Right cardiac atrium (tissue), 5 donors: ENCODE measurements around the gene MPZL3. TPM values are rescaled to one million over a fixed set of nuclear protein-coding genes. Genes with fewer than 3 reads are reported as not detected.

Source experiments
- ATAC-seq, 2 donors: fragments of 200-7000 bp; cut with Tn5 transposase; one replicate each; pipeline versions ENCODE4 v1.8.0 to v1.9.1; 2020; ENCODE audit warnings: moderate library complexity in 2 of 2, mild to moderate bottlenecking in 1 of 2
- DNase-seq, 3 donors: peaks; one replicate each; pipeline ENCODE4 v3.0.0-alpha.2; 2020
- H3K27ac ChIP-seq: one replicate; pipeline ENCODE4 v1.5.1; 2013; ENCODE audit warnings: mild to moderate bottlenecking, low read length, control low read depth, moderate library complexity
- H3K27me3 ChIP-seq: one replicate; pipeline ENCODE4 v1.6.1; 2013; ENCODE audit not compliant: control insufficient read depth, insufficient read depth
- H3K4me1 ChIP-seq: one replicate; pipeline ENCODE4 v1.6.1; 2013; ENCODE audit warnings: low read length; ENCODE audit not compliant: control insufficient read depth, insufficient read depth
- H3K4me3 ChIP-seq: one replicate; pipeline ENCODE4 v1.5.1; 2013; ENCODE audit warnings: low read length, control low read depth
- H3K9me3 ChIP-seq: one replicate; pipeline ENCODE4 v1.6.1; 2013; ENCODE audit warnings: low read length; ENCODE audit not compliant: control insufficient read depth
- WGBS: extraction: QIAGEN DNeasy Blood & Tissue Kit; methylation state at CpG from one replicate; pipeline ENCODE4 v1.1.7; 2013; 5-methylcytosine and 5-hydroxymethylcytosine counted together
- intact Hi-C, 4 donors: fragments of 100-400 bp; cut with DNase I; formaldehyde crosslinking; loops; one replicate each; pipeline versions ENCODE4 v1.11.0 to v1.14.0; 2022 to 2023
- polyA plus RNA-seq: library from polyadenylated mRNA; stranded (reverse); fragments of 200-250 nt; gene quantifications from one replicate; pipeline ENCODE4 v1.2.3, GENCODE V29; 2013
- total RNA-seq, 4 donors: library from RNA; stranded (reverse); fragmentation: NEBNext Ultra II Directional; extraction: Animal tissue kit (Norgen Biotek cat#: 25700); gene quantifications; one replicate each; pipeline ENCODE4 v1.2.1, GENCODE V29; 2021
- donor health status: healthy with polysubstance abuse.
- donor health status: DM: no; HTN: yes; CAD: no.
- donor health status: DM: no; HTN: no; CAD: no.
- donor health status: DM: no; HTN: yes; CAD: no; lungs with severe emphysema.
- donor health status: DM: yes; HTN: yes; CAD: no.

MPZL3 gene
- total and polyA plus RNA-seq, 5 donors: 0.77 to 1.7 (median 1.4) TPM

- DNase-seq (no peak), ATAC-seq (no peak)
- Histone ChIP-seq H3K9me3 (no peaks in the 10 kb centered on the region), H3K27ac (no peak overlapping the region), H3K4me3 (no peak overlapping the region), H3K27me3 (no peaks in the 10 kb centered on the region), H3K4me1 (peaks cover 6% of the 10 kb centered on the region)
- intact Hi-C loops: no loop called here
- WGBS: 79% methylated on average over 4 of the region's 4 CpGs
These were observed 75.4 kb downstream of the MPZL3 start for GRCh38 chr11:118176778-118177134.

Other genes with a start within 250 kb of the MPZL3 start
- not detected for gene TMPRSS4, start 175.3 kb downstream of the MPZL3 start, total RNA-seq
- not detected for gene TMPRSS4, start 175.3 kb downstream of the MPZL3 start, polyA plus RNA-seq
- gene SMIM35, start 165.4 kb downstream of the MPZL3 start, total RNA-seq: not detected
- gene SMIM35, start 165.4 kb downstream of the MPZL3 start, polyA plus RNA-seq: not detected
- 1 to 10 TPM; 2.6 to 7.3 (median 6.0) TPM for gene SCN4B, start 99.5 kb downstream of the MPZL3 start, total RNA-seq
- 9.0 TPM for gene SCN4B, start 99.5 kb downstream of the MPZL3 start, polyA plus RNA-seq
- gene SCN2B, start 75.7 kb downstream of the MPZL3 start, total RNA-seq: 10 to 100 TPM in 1 of 4 donors, 1 to 10 TPM in 3; 2.1 to 11.7 (median 5.5) TPM
- gene SCN2B, start 75.7 kb downstream of the MPZL3 start, polyA plus RNA-seq: 4.1 TPM
- gene JAML, start 27.4 kb downstream of the MPZL3 start, total RNA-seq: 1 to 10 TPM; 2.3 to 8.0 (median 4.0) TPM
- 2.0 TPM for gene JAML, start 27.4 kb downstream of the MPZL3 start, polyA plus RNA-seq
- 10 to 100 TPM in 1 of 4 donors, 1 to 10 TPM in 3; 8.1 to 18.7 (median 9.0) TPM for gene MPZL2, start 11.9 kb upstream of the MPZL3 start, total RNA-seq
- 6.4 TPM for gene MPZL2, start 11.9 kb upstream of the MPZL3 start, polyA plus RNA-seq
- gene CD3E, start 52.4 kb upstream of the MPZL3 start, total RNA-seq: 1 to 10 TPM in 2 of 4 donors, under 1 TPM in 2; 0.59 to 2.2 (median 1.0) TPM
- gene CD3E, start 52.4 kb upstream of the MPZL3 start, polyA plus RNA-seq: 0.50 TPM
- gene CD3D, start 90.3 kb upstream of the MPZL3 start, total RNA-seq: 1 to 10 TPM in 2 of 4 donors, under 1 TPM in 2; 0.29 to 1.9 (median 0.86) TPM
- gene CD3D, start 90.3 kb upstream of the MPZL3 start, polyA plus RNA-seq: 0.27 TPM
- gene CD3G, start 92.0 kb upstream of the MPZL3 start, total RNA-seq: 1 to 10 TPM in 1 of 4 donors, under 1 TPM in 3; 0.17 to 1.2 (median 0.49) TPM
- 0.02 TPM for gene CD3G, start 92.0 kb upstream of the MPZL3 start, polyA plus RNA-seq
- gene UBE4A, start 107.2 kb upstream of the MPZL3 start, total RNA-seq: 10 to 100 TPM; 40.7 to 45.8 (median 43.6) TPM
- 15.9 TPM for gene UBE4A, start 107.2 kb upstream of the MPZL3 start, polyA plus RNA-seq
- gene ATP5MG, start 149.2 kb upstream of the MPZL3 start, total RNA-seq: 100 to 1,000 TPM; 500 to 709 (median 601) TPM
- 666 TPM for gene ATP5MG, start 149.2 kb upstream of the MPZL3 start, polyA plus RNA-seq
- 10 to 100 TPM; 26.9 to 32.7 (median 27.7) TPM for gene KMT2A, start 184.1 kb upstream of the MPZL3 start, total RNA-seq
- gene KMT2A, start 184.1 kb upstream of the MPZL3 start, polyA plus RNA-seq: 9.1 TPM